Natural killer cell (primary cell): ENCODE results near the gene OR8B4. TPM values are rescaled to one million over a fixed set of nuclear protein-coding genes. Genes with fewer than 3 reads are reported as not detected.

Experiments used
- ATAC-seq, 3 donors: fragments of 150-1000 bp in 2 of 3; fragments of 200-7000 bp in 1 of 3; cut with Tn5 transposase; 1 replicate in 1 of 3; 2 replicates in 2 of 3; pipeline ENCODE4 v1.10.0; 2021; ENCODE audit warnings: mild to moderate bottlenecking in 2 of 3, moderate library complexity in 2 of 3
- DNase-seq, 2 donors: peaks; one replicate each; pipeline versions ENCODE4 v3.0.0 to v3.0.0-alpha.2; 2013 to 2021; ENCODE audit warnings: mixed read lengths in 1 of 2
- H3K27ac ChIP-seq: one replicate; pipeline ENCODE4 v1.5.1; 2013; ENCODE audit warnings: mild to moderate bottlenecking, low read length
- H3K27me3 ChIP-seq: one replicate; pipeline ENCODE4 v1.6.1; 2013; ENCODE audit warnings: low read length; ENCODE audit not compliant: control insufficient read depth, insufficient read depth
- H3K36me3 ChIP-seq: one replicate; pipeline ENCODE4 v1.6.1; 2013; ENCODE audit warnings: low read length; ENCODE audit not compliant: control insufficient read depth, insufficient read depth
- H3K4me1 ChIP-seq: one replicate; pipeline ENCODE4 v1.6.1; 2013; ENCODE audit warnings: low read length; ENCODE audit not compliant: control insufficient read depth, insufficient read depth
- H3K4me3 ChIP-seq: one replicate; pipeline ENCODE4 v1.5.1; 2013; ENCODE audit warnings: low read length
- H3K9me3 ChIP-seq: one replicate; pipeline ENCODE4 v1.6.1; 2013; ENCODE audit warnings: low read length; ENCODE audit not compliant: control insufficient read depth, insufficient read depth
- H3K27ac Mint-ChIP-seq, 2 donors: one replicate each; pipeline ENCODE4 v1.8.0; 2022; ENCODE audit warnings: mild to moderate bottlenecking in 2 of 2, mixed read lengths in 2 of 2, moderate library complexity in 1 of 2
- H3K27me3 Mint-ChIP-seq, 2 donors: one replicate each; pipeline ENCODE4 v1.8.0; 2022; ENCODE audit warnings: low read depth in 2 of 2, mixed read lengths in 2 of 2
- H3K36me3 Mint-ChIP-seq: one replicate; pipeline ENCODE4 v1.8.0; 2022; ENCODE audit warnings: mixed read lengths
- H3K4me1 Mint-ChIP-seq, 2 donors: one replicate each; pipeline ENCODE4 v1.8.0; 2022; ENCODE audit warnings: mixed read lengths in 2 of 2
- H3K4me3 Mint-ChIP-seq: one replicate; pipeline ENCODE4 v1.8.0; 2022; ENCODE audit warnings: mild to moderate bottlenecking, moderate library complexity, mixed read lengths
- H3K9me3 Mint-ChIP-seq, 2 donors: one replicate each; pipeline ENCODE4 v1.8.0; 2022; ENCODE audit warnings: mixed read lengths in 2 of 2
- CTCF ChIP-seq: fragments of 200-600 bp; IDR thresholded peaks from one replicate; pipeline ENCODE4 v1.8.0; 2022; ENCODE audit warnings: antibody characterized with exemption
- WGBS: methylation state at CpG from one replicate; pipeline ENCODE4 v1.1.7; 2013; ENCODE audit warnings: missing lambda C conversion rate; ENCODE audit not compliant: insufficient coverage; 5-methylcytosine and 5-hydroxymethylcytosine counted together
- intact Hi-C: fragments of 100-400 bp; cut with micrococcal nuclease; formaldehyde crosslinking; loops from one replicate; pipeline ENCODE4 v1.14.2; 2022
- total RNA-seq, 4 donors: library from RNA; stranded (reverse); fragments of 120-200 nt in 1 of 4; gene quantifications; one replicate each; pipeline versions ENCODE4 v1.2.3 to v1.2.4, GENCODE V29; 2013 to 2022

Gene OR8B4
- total RNA-seq, 3 donors from 2014 or later (not counting 1 experiment from before 2014, with no cell fraction given), result not detected

- Mint-ChIP-seq H3K9me3 (peaks cover 0 to 2% of the 10 kb centered on the region in 2 donors), H3K4me1 (no peaks in the 10 kb centered on the region), H3K27me3 (peaks cover 0 to under 1% of the 10 kb centered on the region in 2 donors), H3K27ac (no peak overlapping the region), H3K4me3 (no peak overlapping the region), H3K36me3 (no peaks in the 10 kb centered on the region)
- intact Hi-C loops, result no loop called here
- 91% methylated on average over 1 of the region's 2 CpGs for WGBS
- Histone ChIP-seq H3K9me3 (no peaks in the 10 kb centered on the region), H3K4me3 (no peak overlapping the region), H3K36me3 (no peaks in the 10 kb centered on the region), H3K27me3 (no peaks in the 10 kb centered on the region), H3K4me1 (no peaks in the 10 kb centered on the region), H3K27ac (no peak overlapping the region)
- TF ChIP-seq CTCF, result no peak
- DNase-seq (no peak), ATAC-seq (no peak)
These were observed 4.9 kb upstream of the OR8B4 start for GRCh38 chr11:124429599-124429998.

- WGBS, result 76% methylated on average over 4 of the region's 4 CpGs
- Histone ChIP-seq H3K9me3 (no peaks in the 10 kb centered on the region), H3K4me1 (no peaks in the 10 kb centered on the region), H3K27me3 (no peaks in the 10 kb centered on the region), H3K27ac (no peak overlapping the region), H3K4me3 (no peak overlapping the region), H3K36me3 (no peaks in the 10 kb centered on the region)
- intact Hi-C loops, result no loop called here
- Mint-ChIP-seq H3K27ac (no peak overlapping the region), H3K9me3 (no peaks in the 10 kb centered on the region), H3K36me3 (no peaks in the 10 kb centered on the region), H3K4me3 (no peak overlapping the region), H3K4me1 (no peaks in the 10 kb centered on the region), H3K27me3 (peaks cover 13 to 21% of the 10 kb centered on the region in 2 donors)
- no peak for TF ChIP-seq CTCF
- DNase-seq (no peak), ATAC-seq (no peak)
These were observed 3.6 kb downstream of the OR8B4 start for GRCh38 chr11:124421043-124421442.

- intact Hi-C loops, result loop anchor here (5.0 kb wide), 1 partner anchor 172 kb away; no protein-coding TSS in a partner anchor
- Histone ChIP-seq H3K27me3 (peaks cover 2% of the 10 kb centered on the region), H3K36me3 (no peaks in the 10 kb centered on the region), H3K4me3 (no peak overlapping the region), H3K4me1 (no peaks in the 10 kb centered on the region), H3K9me3 (no peaks in the 10 kb centered on the region), H3K27ac (no peak overlapping the region)
- DNase-seq (peak in 1 of 2 donors; percentile 41), ATAC-seq (no peak)
- H3K36me3 Mint-ChIP-seq, result no peaks in the 10 kb centered on the region
- peak; percentile 18 for TF ChIP-seq CTCF
- no peaks in the 10 kb centered on the region for H3K4me1 Mint-ChIP-seq
- 7% methylated on average over 2 of the region's 5 CpGs for WGBS
- no peak overlapping the region for H3K27ac Mint-ChIP-seq
- no peak overlapping the region for H3K4me3 Mint-ChIP-seq
- peaks cover 3 to 8% of the 10 kb centered on the region in 2 donors for H3K27me3 Mint-ChIP-seq
- no peaks in the 10 kb centered on the region for H3K9me3 Mint-ChIP-seq
These were observed 9.2 kb downstream of the OR8B4 start for GRCh38 chr11:124415356-124415923.

- Mint-ChIP-seq H3K27me3 (peaks cover 14 to 18% of the 10 kb centered on the region in 2 donors), H3K27ac (no peak overlapping the region), H3K9me3 (no peaks in the 10 kb centered on the region), H3K36me3 (no peaks in the 10 kb centered on the region), H3K4me1 (no peaks in the 10 kb centered on the region), H3K4me3 (no peak overlapping the region)
- no peak overlapping the region for H3K4me3 ChIP-seq
- 80% methylated on average over 6 of the region's 7 CpGs for whole genome bisulfite sequencing
- intact Hi-C loops, result no loop called here
- peaks cover under 1% of the 10 kb centered on the region for H3K27me3 ChIP-seq
- no peak for DNase-seq
- no peak for TF ChIP-seq CTCF
- H3K27ac ChIP-seq, result no peak overlapping the region
- no peaks in the 10 kb centered on the region for H3K36me3 ChIP-seq
- H3K9me3 ChIP-seq, result no peaks in the 10 kb centered on the region
- no peaks in the 10 kb centered on the region for H3K4me1 ChIP-seq
- ATAC-seq, result no peak
These were observed 14.8 kb downstream of the OR8B4 start for GRCh38 chr11:124409906-124410305.
